ENCODE results near the gene TRMT10B.

- no peak for TF ChIP-seq CTCF (IDR thresholded peaks at IDR 0.05)
- no peak for TF ChIP-seq POLR2A (IDR thresholded peaks at IDR 0.05)
These were observed 6.9 kb upstream of the TRMT10B start for GRCh38 chr9:37746448-37747270.

Measured in uterus (tissue), 2 donors.